Right ventricle myocardium inferior (tissue), 1 donor: Measurements from ENCODE around the gene TRIM52. TPM values are rescaled to one million over a fixed set of nuclear protein-coding genes. Genes with fewer than 3 reads are reported as not detected.

Experiments used
- ATAC-seq: fragments of 200-7000 bp; cut with Tn5 transposase; one replicate; pipeline ENCODE4 v1.9.1; 2020; ENCODE audit warnings: mild to moderate bottlenecking, moderate library complexity
- DNase-seq: peaks from one replicate; pipeline ENCODE4 v3.0.0; 2021; ENCODE audit errors: missing footprints
- intact Hi-C: fragments of 100-400 bp; cut with DNase I; formaldehyde crosslinking; loops from one replicate; pipeline ENCODE4 v1.11.0; 2022
- total RNA-seq: library from RNA; stranded (reverse); fragmentation: NEBNext Ultra II Directional; extraction: Animal tissue kit (Norgen Biotek cat#: 25700); gene quantifications from one replicate; pipeline ENCODE4 v1.2.1, GENCODE V29; 2021
- donor health status: DM: no; HTN: yes; CAD: no; lungs with severe emphysema.

The TRIM52 gene
- total RNA-seq, 1 donor from 2014 or later = 9.2 TPM

- no peak for ATAC-seq
- intact Hi-C loops = no loop called here
- DNase-seq = no peak
These were observed 24.5 kb downstream of the TRIM52 start for GRCh38 chr5:181236471-181236870.

- intact Hi-C loops = no loop called here
- DNase-seq = no peak
- no peak for ATAC-seq
These were observed 25.1 kb downstream of the TRIM52 start for GRCh38 chr5:181235689-181236366.

- intact Hi-C loops = no loop called here
- no peak for ATAC-seq
- DNase-seq = no peak
These were observed 25.6 kb downstream of the TRIM52 start for GRCh38 chr5:181235323-181235688.

GRCh38 chr5:181234455-181235306, 26.3 kb downstream of the TRIM52 start:
- DNase-seq = no peak
- intact Hi-C loops = no loop called here
- no peak for ATAC-seq

- ATAC-seq = no peak
- intact Hi-C loops = no loop called here
- no peak for DNase-seq
These were observed 27.0 kb downstream of the TRIM52 start for GRCh38 chr5:181233801-181234454.

GRCh38 chr5:181233088-181233800, 27.7 kb downstream of the TRIM52 start:
- DNase-seq (no peak), ATAC-seq (no peak)
- intact Hi-C loops = no loop called here

- DNase-seq (no peak), ATAC-seq (no peak)
- intact Hi-C loops = no loop called here
These were observed 28.4 kb downstream of the TRIM52 start for GRCh38 chr5:181232593-181232992.

GRCh38 chr5:181231432-181231831, 29.5 kb downstream of the TRIM52 start:
- intact Hi-C loops = no loop called here
- ATAC-seq (no peak), DNase-seq (no peak)

GRCh38 chr5:181230551-181230950, 30.4 kb downstream of the TRIM52 start:
- ATAC-seq (no peak), DNase-seq (no peak)
- intact Hi-C loops = no loop called here

GRCh38 chr5:181229996-181230395, 30.9 kb downstream of the TRIM52 start:
- intact Hi-C loops = no loop called here
- DNase-seq = no peak
- no peak for ATAC-seq

GRCh38 chr5:181224390-181225229, 36.3 kb downstream of the TRIM52 start:
- intact Hi-C loops = no loop called here
- DNase-seq = no peak
- ATAC-seq = no peak

GRCh38 chr5:181223729-181224389, 37.1 kb downstream of the TRIM52 start:
- peak; percentile 85 for DNase-seq
- intact Hi-C loops = loop anchor here (1.0 kb wide), 2 partner anchors 20 to 37 kb away; partner anchors contain the start of gene TRIM52

GRCh38 chr5:181223058-181223728, 37.8 kb downstream of the TRIM52 start, which contains the start of gene TRIM41:
Gene TRIM41 (plus strand): TSS chr5:181223281. CDS start chr5:181224000, 719 bp downstream.
- ATAC-seq (peak; percentile 91), DNase-seq (peak; percentile 99)
- intact Hi-C loops = loop anchor here (1.0 kb wide), 2 partner anchors 21 to 38 kb away; partner anchors contain the start of gene TRIM52

More at GRCh38 chr5:181223729-181224389, 37.1 kb downstream of the TRIM52 start:
- ATAC-seq = no peak

GRCh38 chr5:181222630-181223057, 38.3 kb downstream of the TRIM52 start:
- intact Hi-C loops = loop anchor here (1.0 kb wide), 4 partner anchors 15 to 39 kb away; partner anchors contain the start of gene TRIM52
- DNase-seq = no peak
- no peak for ATAC-seq

GRCh38 chr5:181221792-181222629, 38.9 kb downstream of the TRIM52 start:
- ATAC-seq = peak; percentile 66
- intact Hi-C loops = loop anchor here (1.0 kb wide), 2 partner anchors 15 to 34 kb away; no protein-coding TSS in a partner anchor
- peak; percentile 89 for DNase-seq
